OCI-LY1 (cell line): ENCODE results near the gene MRTFA.

Source experiments
- H2AFZ ChIP-seq: fragments of 200-600 bp; sonication (generic), shearing (Covaris generic); 2 replicates; pipeline ENCODE4 v1.6.0; 2014; ENCODE audit warnings: antibody characterized with exemption, mild to moderate bottlenecking, low read length
- H3F3A ChIP-seq: fragments of 200-600 bp; sonication (generic), shearing (Covaris generic); 2 replicates; pipeline ENCODE4 v1.6.0; 2014; ENCODE audit warnings: mild to moderate bottlenecking, antibody characterized with exemption, low read length, moderate library complexity; ENCODE audit not compliant: insufficient read depth
- H3K27ac ChIP-seq: fragments of 200-600 bp; sonication (generic); 2 replicates; pipeline ENCODE4 v1.5.1; 2014; ENCODE audit warnings: low read length, mixed run types, mild to moderate bottlenecking, low read depth; ENCODE audit not compliant: poor library complexity, severe bottlenecking
- H3K27me3 ChIP-seq: fragments of 200-600 bp; sonication (generic); 2 replicates; pipeline ENCODE4 v1.6.0; 2014; ENCODE audit warnings: antibody characterized with exemption, mild to moderate bottlenecking, low read length, moderate library complexity; ENCODE audit not compliant: insufficient read depth
- H3K36me3 ChIP-seq: fragments of 200-600 bp; sonication (generic); 2 replicates; pipeline ENCODE4 v1.6.1; 2014; ENCODE audit warnings: mild to moderate bottlenecking, antibody characterized with exemption, low read length, moderate library complexity, mixed read lengths; ENCODE audit not compliant: insufficient read depth
- H3K4me1 ChIP-seq: fragments of 200-600 bp; sonication (generic); 2 replicates; pipeline ENCODE4 v1.5.1; 2014; ENCODE audit warnings: mild to moderate bottlenecking, low read length, moderate library complexity; ENCODE audit not compliant: insufficient read depth, severe bottlenecking
- H3K4me2 ChIP-seq: fragments of 200-600 bp; sonication (generic), shearing (Covaris generic); 2 replicates; pipeline ENCODE4 v1.6.1; 2014; ENCODE audit warnings: low read length
- H3K4me3 ChIP-seq: fragments of 200-600 bp; sonication (generic); 2 replicates; pipeline ENCODE4 v1.5.1; 2014; ENCODE audit warnings: low read length, low read depth, mild to moderate bottlenecking, mixed read lengths; ENCODE audit not compliant: poor library complexity, severe bottlenecking
- H3K79me2 ChIP-seq: fragments of 200-600 bp; shearing (Covaris generic); 2 replicates; pipeline ENCODE4 v1.6.1; 2016; ENCODE audit warnings: mixed run types, low read length, mixed read lengths; ENCODE audit not compliant: insufficient read depth
- H3K9ac ChIP-seq: fragments of 200-600 bp; sonication (generic), shearing (Covaris generic); 2 replicates; pipeline ENCODE4 v1.6.1; 2014; ENCODE audit warnings: mild to moderate bottlenecking, low read length, mixed read lengths
- H3K9me2 ChIP-seq: fragments of 200-600 bp; sonication (generic), shearing (Covaris generic); 2 replicates; pipeline ENCODE4 v1.6.1; 2014; ENCODE audit warnings: low read depth, mild to moderate bottlenecking, low read length, mixed read lengths
- H3K9me3 ChIP-seq: fragments of 200-600 bp; shearing (Covaris generic); 2 replicates; pipeline ENCODE4 v1.6.1; 2014; ENCODE audit warnings: low read length, mixed read lengths
- H4K20me1 ChIP-seq: fragments of 200-600 bp; sonication (generic), shearing (Covaris generic); 2 replicates; pipeline ENCODE4 v1.6.0; 2016; ENCODE audit warnings: mild to moderate bottlenecking, low read length; ENCODE audit not compliant: insufficient read depth
- CTCF ChIP-seq: fragments of 200-600 bp; sonication (generic), shearing (Covaris generic); IDR thresholded peaks from 2 replicates; pipeline ENCODE4 v1.5.1; 2017; ENCODE audit warnings: mild to moderate bottlenecking, antibody characterized with exemption, low read length, moderate library complexity, mixed read lengths
- EZH2 ChIP-seq: fragments of 200-600 bp; sonication (generic), shearing (Covaris generic); IDR thresholded peaks from 2 replicates; pipeline ENCODE4 v1.8.0; 2017; ENCODE audit warnings: borderline replicate concordance, mixed run types, mild to moderate bottlenecking, antibody characterized with exemption, low read length, moderate library complexity, mixed read lengths

Gene MRTFA

GRCh38 chr22:40434745-40435144 lies 201.8 kb downstream of the MRTFA start:
- Histone ChIP-seq H3K9ac (no peak overlapping the region), H3K4me3 (no peak overlapping the region), H3K9me3 (no peaks in the 10 kb centered on the region), H3K4me1 (peaks cover 42% of the 10 kb centered on the region), H3K9me2 (no peaks in the 10 kb centered on the region), H2AFZ (no peak overlapping the region), H3K27me3 (no peaks in the 10 kb centered on the region), H3K27ac (peak overlapping the region; percentile 97), H3K36me3 (peaks cover 48% of the 10 kb centered on the region; the same call in 1 of the 2 replicates), H3K4me2 (no peak overlapping the region), H3K79me2 (0 out of 2 replicates have a peak, but pooled peaks cover 4% of the 10 kb centered on the region), H4K20me1 (no peaks in the 10 kb centered on the region), H3F3A (peaks cover 14% of the 10 kb centered on the region)
- TF ChIP-seq EZH2 (no peak), CTCF (no peak)

GRCh38 chr22:40434106-40434505 lies 202.4 kb downstream of the MRTFA start:
- peaks cover 42% of the 10 kb centered on the region for H3K4me1 ChIP-seq
- H4K20me1 ChIP-seq: no peaks in the 10 kb centered on the region
- no peak overlapping the region for H3K9ac ChIP-seq
- H2AFZ ChIP-seq: no peak overlapping the region
- no peak overlapping the region for H3K27ac ChIP-seq
- H3K9me2 ChIP-seq: no peaks in the 10 kb centered on the region
- H3K27me3 ChIP-seq: no peaks in the 10 kb centered on the region
- H3K36me3 ChIP-seq: peaks cover 54% of the 10 kb centered on the region
- 0 out of 2 replicates have a peak, but pooled peaks cover 4% of the 10 kb centered on the region for H3K79me2 ChIP-seq
- no peaks in the 10 kb centered on the region for H3K9me3 ChIP-seq
- no peak overlapping the region for H3K4me3 ChIP-seq
- H3F3A ChIP-seq: peaks cover 14% of the 10 kb centered on the region
- TF ChIP-seq EZH2 (no peak), CTCF (no peak)
- H3K4me2 ChIP-seq: no peak overlapping the region

- no peak overlapping the region for H2AFZ ChIP-seq
- no peak overlapping the region for H3K9ac ChIP-seq
- H4K20me1 ChIP-seq: no peaks in the 10 kb centered on the region
- peaks cover 38% of the 10 kb centered on the region for H3K4me1 ChIP-seq
- H3K27ac ChIP-seq: no peak overlapping the region
- no peak overlapping the region for H3K4me3 ChIP-seq
- no peak overlapping the region for H3K4me2 ChIP-seq
- 0 out of 2 replicates have a peak, but pooled peaks cover 4% of the 10 kb centered on the region for H3K79me2 ChIP-seq
- H3F3A ChIP-seq: peaks cover 14% of the 10 kb centered on the region
- peaks cover 60% of the 10 kb centered on the region for H3K36me3 ChIP-seq
- no peaks in the 10 kb centered on the region for H3K9me3 ChIP-seq
- H3K9me2 ChIP-seq: no peaks in the 10 kb centered on the region
- H3K27me3 ChIP-seq: no peaks in the 10 kb centered on the region
- no peak for TF ChIP-seq CTCF
Measured at GRCh38 chr22:40433416-40434090, 203.0 kb downstream of the MRTFA start.
